Panc1 (cell line): Measurements from ENCODE around the gene AGBL1.

Experiments used
- CTCF ChIP-seq: fragments of 450-650 bp; IDR thresholded peaks from 2 replicates; pipeline ENCODE4 v1.5.1; 2017; ENCODE audit warnings: mild to moderate bottlenecking
- POLR2AphosphoS5 ChIP-seq: IDR thresholded peaks from 2 replicates; pipeline ENCODE4 v1.6.1; 2012; ENCODE audit warnings: mild to moderate bottlenecking, low read depth, low read length, moderate library complexity
- REST ChIP-seq, 2 experiments: IDR thresholded peaks; 2 replicates each; pipeline ENCODE4 v1.6.1; 2011 to 2012; ENCODE audit warnings: low read depth in 2 of 2, control low read depth in 1 of 2, low read length in 1 of 2, mild to moderate bottlenecking in 1 of 2, moderate library complexity in 1 of 2; ENCODE audit not compliant: insufficient read depth in 1 of 2
- SIN3A ChIP-seq: IDR thresholded peaks from 2 replicates; pipeline ENCODE4 v1.6.1; 2012; ENCODE audit warnings: low read depth, mild to moderate bottlenecking, low read length, moderate library complexity, borderline replicate concordance; ENCODE audit not compliant: insufficient read depth

- TF ChIP-seq REST (IDR thresholded peaks at IDR 0.05; ENCODE audit: insufficient read depth in 1 of 2, low read depth in 2 of 2, low read length in 1 of 2) (no peak), CTCF (no peak), SIN3A (no peak), POLR2AphosphoS5 (no peak)
Measured at GRCh38 chr15:86616771-86617170, 537.1 kb downstream of the AGBL1 start.
